ENCODE measurements around the gene ATP6V0B. TPM values are rescaled to one million over a fixed set of nuclear protein-coding genes. Genes with fewer than 3 reads are reported as not detected.

Gene ATP6V0B
- total and polyA plus RNA-seq, 9 of the 15 experiments (the other 6 are each of a cell fraction or from before 2014, with no cell fraction given) = 137 to 328 (median 220) TPM

- TF ChIP-seq ZBTB49 (CRISPR knock-in tag; IDR thresholded peaks at IDR 0.05; ENCODE audit: borderline replicate concordance) (no peak), ZNF184 (CRISPR knock-in tag; IDR thresholded peaks at IDR 0.05) (no peak), ZBTB34 (CRISPR knock-in tag; IDR thresholded peaks at IDR 0.05) (no peak), POLR2G (IDR thresholded peaks at IDR 0.05; ENCODE audit: low read depth, low read length) (peak; percentile 97), GTF2E2 (tag; IDR thresholded peaks at IDR 0.05) (peak; percentile 65; the same call in 1 of the 2 replicates), CREB1 (IDR thresholded peaks at IDR 0.05) (peak; percentile 80; the same call in 1 of the 2 replicates), CREB1 (CRISPR knock-in tag; IDR thresholded peaks at IDR 0.05) (peak; percentile 90), FOXP1 (CRISPR knock-in tag; IDR thresholded peaks at IDR 0.05) (peak; percentile 98), ZNF707 (CRISPR knock-in tag; conservative IDR thresholded peaks at IDR 0.05) (no peak), SP1 (CRISPR knock-in tag; IDR thresholded peaks at IDR 0.05) (peak; percentile 100), MAZ (CRISPR knock-in tag; conservative IDR thresholded peaks at IDR 0.05 in 1 of 2, IDR thresholded peaks at IDR 0.05 in 1 of 2) (peak; percentile 96; a peak in 3 of 4 replicates), GABPB1 (CRISPR knock-in tag; IDR thresholded peaks at IDR 0.05) (peak; percentile 95), ZNF695 (CRISPR knock-in tag; IDR thresholded peaks at IDR 0.05) (0 out of 2 replicates have a peak, but pooled peaks have one; percentile 15), NFIC (IDR thresholded peaks at IDR 0.05) (peak; percentile 40; the same call in 1 of the 2 replicates), UBTF (IDR thresholded peaks at IDR 0.05; ENCODE audit: borderline replicate concordance in 1 of 2, low read depth in 2 of 2, low read length in 2 of 2) (peak; percentile 73 to 77; a peak in 3 of 4 replicates), NR1H2 (CRISPR knock-in tag; IDR thresholded peaks at IDR 0.05) (no peak; the same call in 1 of the 2 replicates), SUPT5H (IDR thresholded peaks at IDR 0.05) (peak; percentile 91), ZBTB5 (IDR thresholded peaks at IDR 0.05) (no peak), ZFP1 (CRISPR knock-in tag; IDR thresholded peaks at IDR 0.05) (no peak)
These were observed 28.3 kb upstream of the ATP6V0B start, which contains the start of gene IPO13 (continued) for GRCh38 chr1:43946236-43947060.

Measured in K562 (cell line).